ENCODE data around the gene LCN6. TPM values are rescaled to one million over a fixed set of nuclear protein-coding genes. Genes with fewer than 3 reads are reported as not detected.
A peak's percentile ranks its signal among the peaks of the same experiment; 100 is the strongest.

LCN6 gene
- polyA plus RNA-seq, 1 donor from 2014 or later = not detected

DNA sequence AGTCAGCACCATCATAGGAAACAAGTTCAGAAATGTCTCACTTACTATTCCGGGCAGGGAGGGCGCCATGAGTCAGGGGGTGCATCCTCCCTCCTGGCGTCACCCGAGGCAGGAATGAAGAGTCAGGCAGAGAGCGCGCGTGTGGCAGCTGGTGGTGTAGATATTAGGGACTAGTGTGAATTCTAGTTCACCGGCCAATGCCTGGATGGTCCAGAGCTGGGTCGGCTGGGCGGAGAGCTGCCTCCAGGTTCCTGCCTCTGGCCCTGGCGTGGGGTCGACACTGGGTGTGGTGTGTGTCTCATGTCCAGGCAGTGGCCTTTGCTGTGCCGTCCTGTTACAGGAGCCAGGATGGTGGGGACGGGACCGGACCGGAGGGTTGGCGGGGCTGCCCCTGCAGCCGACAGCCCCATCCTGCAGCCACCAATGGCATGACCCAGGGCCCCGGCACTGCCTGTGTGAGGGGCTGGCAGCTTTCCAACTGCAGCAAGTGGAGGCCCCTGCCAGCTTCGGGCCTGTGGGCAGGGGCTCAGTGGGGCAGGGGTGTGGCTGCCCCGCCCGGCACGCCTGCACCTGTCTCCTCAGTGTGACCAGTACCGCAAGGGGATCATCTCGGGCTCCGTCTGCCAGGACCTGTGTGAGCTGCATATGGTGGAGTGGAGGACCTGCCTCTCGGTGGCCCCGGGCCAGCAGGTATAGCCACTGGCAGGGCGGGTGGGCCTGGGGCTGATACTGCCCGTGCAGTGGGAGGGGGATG is 26.8 kb downstream of the LCN6 start:
- peaks cover 16% of the 10 kb centered on the region for H3K79me2 ChIP-seq (replicated peaks; ENCODE audit: insufficient read depth, low read length)
- no peak overlapping the region for H3K27ac ChIP-seq (ENCODE audit: low read length)
- H3F3A ChIP-seq (ENCODE audit: insufficient read depth, low read length, poor library complexity, severe bottlenecking) = no peaks in the 10 kb centered on the region
- H3K9me3 ChIP-seq (ENCODE audit: low read length) = no peaks in the 10 kb centered on the region
- no peak overlapping the region for H3K4me2 ChIP-seq (ENCODE audit: low read length)
- no peak for TF ChIP-seq POLR2AphosphoS5 (IDR thresholded peaks at IDR 0.05)
- TF ChIP-seq EZH2 (IDR thresholded peaks at IDR 0.05; ENCODE audit: borderline replicate concordance, insufficient read depth, low read length, poor library complexity, severe bottlenecking) = no peak
- TF ChIP-seq, protein P1, sequence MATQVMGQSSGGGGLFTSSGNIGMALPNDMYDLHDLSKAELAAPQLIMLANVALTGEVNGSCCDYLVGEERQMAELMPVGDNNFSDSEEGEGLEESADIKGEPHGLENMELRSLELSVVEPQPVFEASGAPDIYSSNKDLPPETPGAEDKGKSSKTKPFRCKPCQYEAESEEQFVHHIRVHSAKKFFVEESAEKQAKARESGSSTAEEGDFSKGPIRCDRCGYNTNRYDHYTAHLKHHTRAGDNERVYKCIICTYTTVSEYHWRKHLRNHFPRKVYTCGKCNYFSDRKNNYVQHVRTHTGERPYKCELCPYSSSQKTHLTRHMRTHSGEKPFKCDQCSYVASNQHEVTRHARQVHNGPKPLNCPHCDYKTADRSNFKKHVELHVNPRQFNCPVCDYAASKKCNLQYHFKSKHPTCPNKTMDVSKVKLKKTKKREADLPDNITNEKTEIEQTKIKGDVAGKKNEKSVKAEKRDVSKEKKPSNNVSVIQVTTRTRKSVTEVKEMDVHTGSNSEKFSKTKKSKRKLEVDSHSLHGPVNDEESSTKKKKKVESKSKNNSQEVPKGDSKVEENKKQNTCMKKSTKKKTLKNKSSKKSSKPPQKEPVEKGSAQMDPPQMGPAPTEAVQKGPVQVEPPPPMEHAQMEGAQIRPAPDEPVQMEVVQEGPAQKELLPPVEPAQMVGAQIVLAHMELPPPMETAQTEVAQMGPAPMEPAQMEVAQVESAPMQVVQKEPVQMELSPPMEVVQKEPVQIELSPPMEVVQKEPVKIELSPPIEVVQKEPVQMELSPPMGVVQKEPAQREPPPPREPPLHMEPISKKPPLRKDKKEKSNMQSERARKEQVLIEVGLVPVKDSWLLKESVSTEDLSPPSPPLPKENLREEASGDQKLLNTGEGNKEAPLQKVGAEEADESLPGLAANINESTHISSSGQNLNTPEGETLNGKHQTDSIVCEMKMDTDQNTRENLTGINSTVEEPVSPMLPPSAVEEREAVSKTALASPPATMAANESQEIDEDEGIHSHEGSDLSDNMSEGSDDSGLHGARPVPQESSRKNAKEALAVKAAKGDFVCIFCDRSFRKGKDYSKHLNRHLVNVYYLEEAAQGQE (IDR thresholded peaks at IDR 0.05; ENCODE audit: borderline replicate concordance) = no peak
- no peak for TF ChIP-seq EP300 (conservative IDR thresholded peaks at IDR 0.05; ENCODE audit: poor library complexity, severe bottlenecking)
- no peak for TF ChIP-seq RAD21 (conservative IDR thresholded peaks at IDR 0.05)
- TF ChIP-seq SMC3 (conservative IDR thresholded peaks at IDR 0.05; ENCODE audit: poor library complexity) = no peak
- TF ChIP-seq, protein P2, sequence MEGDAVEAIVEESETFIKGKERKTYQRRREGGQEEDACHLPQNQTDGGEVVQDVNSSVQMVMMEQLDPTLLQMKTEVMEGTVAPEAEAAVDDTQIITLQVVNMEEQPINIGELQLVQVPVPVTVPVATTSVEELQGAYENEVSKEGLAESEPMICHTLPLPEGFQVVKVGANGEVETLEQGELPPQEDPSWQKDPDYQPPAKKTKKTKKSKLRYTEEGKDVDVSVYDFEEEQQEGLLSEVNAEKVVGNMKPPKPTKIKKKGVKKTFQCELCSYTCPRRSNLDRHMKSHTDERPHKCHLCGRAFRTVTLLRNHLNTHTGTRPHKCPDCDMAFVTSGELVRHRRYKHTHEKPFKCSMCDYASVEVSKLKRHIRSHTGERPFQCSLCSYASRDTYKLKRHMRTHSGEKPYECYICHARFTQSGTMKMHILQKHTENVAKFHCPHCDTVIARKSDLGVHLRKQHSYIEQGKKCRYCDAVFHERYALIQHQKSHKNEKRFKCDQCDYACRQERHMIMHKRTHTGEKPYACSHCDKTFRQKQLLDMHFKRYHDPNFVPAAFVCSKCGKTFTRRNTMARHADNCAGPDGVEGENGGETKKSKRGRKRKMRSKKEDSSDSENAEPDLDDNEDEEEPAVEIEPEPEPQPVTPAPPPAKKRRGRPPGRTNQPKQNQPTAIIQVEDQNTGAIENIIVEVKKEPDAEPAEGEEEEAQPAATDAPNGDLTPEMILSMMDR (IDR thresholded peaks at IDR 0.05; ENCODE audit: poor library complexity, severe bottlenecking) = no peak
- TF ChIP-seq MXI1 (conservative IDR thresholded peaks at IDR 0.05; ENCODE audit: poor library complexity, severe bottlenecking) = no peak
- TF ChIP-seq TAF1 (IDR thresholded peaks at IDR 0.05; ENCODE audit: low read depth) = no peak
- H3K4me3 ChIP-seq (ENCODE audit: low read length) = no peak overlapping the region
- H3K36me3 ChIP-seq (ENCODE audit: insufficient read depth, low read length) = no peaks in the 10 kb centered on the region
- H3K9ac ChIP-seq (ENCODE audit: low read length) = no peak overlapping the region
- no peak overlapping the region for H2AFZ ChIP-seq (ENCODE audit: low read depth, low read length)
- H3K9me2 ChIP-seq (ENCODE audit: insufficient read depth, low read length) = no peaks in the 10 kb centered on the region
- H3K27me3 ChIP-seq (ENCODE audit: insufficient read depth, low read depth, low read length) = no peaks in the 10 kb centered on the region
- peaks cover 5% of the 10 kb centered on the region for H4K20me1 ChIP-seq (ENCODE audit: insufficient read depth)

DNA sequence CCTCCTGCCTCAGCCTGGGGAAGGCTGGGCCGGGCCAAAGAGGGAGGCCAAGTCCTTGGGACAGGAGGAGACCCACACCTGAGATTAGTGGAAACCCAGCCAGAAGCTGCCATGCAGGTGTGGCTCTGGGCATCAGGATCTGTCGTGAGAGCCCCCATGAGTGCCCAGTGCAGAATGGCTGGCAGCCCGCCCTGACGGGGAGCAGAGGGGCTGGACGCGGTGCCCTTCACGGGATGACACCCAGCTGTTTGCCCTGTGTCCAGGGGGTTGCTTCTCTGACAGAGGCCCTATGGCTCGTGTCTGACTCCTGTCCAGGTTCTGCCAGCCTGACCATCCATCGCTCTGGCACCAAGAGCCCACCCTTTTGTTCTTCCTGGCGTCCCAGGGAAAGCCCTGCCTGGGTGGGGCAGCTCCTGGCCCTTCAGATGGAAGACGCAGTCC is 27.4 kb downstream of the LCN6 start:
- H2AFZ ChIP-seq (ENCODE audit: low read depth, low read length) = no peak overlapping the region
- peaks cover 14% of the 10 kb centered on the region for H3K79me2 ChIP-seq (replicated peaks; ENCODE audit: insufficient read depth, low read length)
- H3K9me3 ChIP-seq (ENCODE audit: low read length) = no peaks in the 10 kb centered on the region
- TF ChIP-seq, protein P1 (IDR thresholded peaks at IDR 0.05; ENCODE audit: borderline replicate concordance) = no peak
- peak; percentile 3 for TF ChIP-seq POLR2AphosphoS5 (IDR thresholded peaks at IDR 0.05)
- peak overlapping the region; percentile 41 for H3K4me3 ChIP-seq (ENCODE audit: low read length)
- peaks cover 4% of the 10 kb centered on the region for H4K20me1 ChIP-seq (ENCODE audit: insufficient read depth)
- no peaks in the 10 kb centered on the region for H3F3A ChIP-seq (ENCODE audit: insufficient read depth, low read length, poor library complexity, severe bottlenecking)
- H3K27ac ChIP-seq (ENCODE audit: low read length) = peak overlapping the region; percentile 31
- H3K27me3 ChIP-seq (ENCODE audit: insufficient read depth, low read depth, low read length) = no peaks in the 10 kb centered on the region
- no peaks in the 10 kb centered on the region for H3K9me2 ChIP-seq (ENCODE audit: insufficient read depth, low read length)
- peak overlapping the region; percentile 44 for H3K9ac ChIP-seq (ENCODE audit: low read length)
- H3K36me3 ChIP-seq (ENCODE audit: insufficient read depth, low read length) = no peaks in the 10 kb centered on the region
- H3K4me2 ChIP-seq (ENCODE audit: low read length) = no peak overlapping the region
